ENCODE measurements around the gene MED9. TPM values are rescaled to one million over a fixed set of nuclear protein-coding genes. Genes with fewer than 3 reads are reported as not detected.
A peak's percentile ranks its signal among the peaks of the same experiment; 100 is the strongest.

The MED9 gene
- total RNA-seq (2013; cell fraction: nucleolus; rRNA removed), result 63.2 and 67.5 TPM in 2 replicates
- total RNA-seq (2014; rRNA removed) (15.4 and 16.4 TPM in 2 replicates), total RNA-seq (2014; rRNA removed; fragmentation: Illumina TruSeq; extraction: Trizol) (12.0 and 12.4 TPM in 2 replicates), total RNA-seq (2021) (14.6 and 17.1 TPM in 2 replicates), polyA plus RNA-seq (2011; rRNA removed) (12.7 and 14.5 TPM in 2 replicates), polyA plus RNA-seq (2014; fragmentation: Illumina TruSeq; extraction: Trizol) (8.4 and 12.1 TPM in 2 replicates), polyA plus RNA-seq (2014; fragmentation: Nextera tagmentation; extraction: Ambion mirVana) (1 to 10 TPM; 1.5 to 3.8 TPM), polyA plus RNA-seq (2014; rRNA removed) (15.1 and 17.5 TPM in 2 replicates), polyA plus RNA-seq (2016; fragmentation: Nextera tagmentation; extraction: Ambion mirVana) (10 to 100 TPM; 21.2 to 22.4 TPM), polyA minus RNA-seq (2011; rRNA and poly(A)+ RNA removed) (16.0 and 19.8 TPM in 2 replicates), Bru-seq, nascent RNA (percentile 88 among the genes with signal in this experiment), BruChase-seq, experiment 1, labeled RNA remaining after a 6-hour chase (percentile 65 among the genes with signal in this experiment), BruChase-seq, experiment 2, labeled RNA remaining after a 2-hour chase (percentile 69 among the genes with signal in this experiment)
- 5.3 TPM for polyA plus RNA-seq (2011; ENCODE audit: low read depth)
- polyA plus RNA-seq (2011; cell fraction: cytosol; rRNA removed), result 17.2 and 18.5 TPM in 2 replicates
- 16.6 and 20.4 TPM in 2 replicates for polyA plus RNA-seq (2011; cell fraction: nucleus; rRNA removed)
- 8.7 and 9.6 TPM in 2 replicates for polyA plus RNA-seq (2012)
- 6.3 and 7.8 TPM in 2 replicates for polyA minus RNA-seq (2011; cell fraction: cytosol; rRNA and poly(A)+ RNA removed)
- polyA minus RNA-seq (2011; cell fraction: nucleus; rRNA and poly(A)+ RNA removed), result 16.8 and 33.1 TPM in 2 replicates
- long read RNA-seq, experiment 1, transcript MED9-201 (2 exons, 2,228 nt), result major isoform, 21 of 22 reads
- long read RNA-seq, experiment 1, partial matches to known transcripts, result 1 of 22 reads
- long read RNA-seq, experiment 1, other reads (novel, unspliced or antisense), result 0 of 22 reads
- long read RNA-seq, experiment 2, transcript MED9-201 (2 exons, 2,228 nt), result major isoform, 11 of 17 reads
- long read RNA-seq, experiment 2, partial matches to known transcripts, result 0 of 17 reads
- long read RNA-seq, experiment 2, other reads (novel, unspliced or antisense), result 3 of 17 reads

- H3K79me2 ChIP-seq (ENCODE audit: control insufficient read depth, insufficient read depth, low read length), result peaks cover 27% of the 10 kb centered on the region
- H4K20me1 ChIP-seq (ENCODE audit: control insufficient read depth, insufficient read depth), result no peaks in the 10 kb centered on the region
- RAD21 ChIA-PET (ENCODE audit: unreplicated experiment), result no interaction called here
- no peaks in the 10 kb centered on the region for H3K9me3 ChIP-seq (replicated peaks; ENCODE audit: control insufficient read depth, insufficient read depth, low read length)
- H2AFZ ChIP-seq (ENCODE audit: control insufficient read depth, low read depth, low read length), result peak within 1 kb of the TSS; percentile 81
- under 1% methylated on average over 47 of the region's 47 CpGs for WGBS (ENCODE audit: insufficient coverage, insufficient replicate concordance, low lambda C conversion rate, missing lambda C conversion rate)
- CTCF ChIA-PET, result no interaction called here
- peak within 1 kb of the TSS; percentile 93 for H3K27ac ChIP-seq (ENCODE audit: control insufficient read depth, insufficient read depth)
- intact Hi-C loops (cut with micrococcal nuclease; ENCODE audit: unreplicated experiment), result loop anchor here (1.0 kb wide), 1 partner anchor 23 kb away; no protein-coding TSS in a partner anchor
- H3K4me2 ChIP-seq (ENCODE audit: control insufficient read depth, insufficient read depth), result peak within 1 kb of the TSS; percentile 91
- H3K36me3 ChIP-seq (ENCODE audit: control insufficient read depth in 2 of 2, insufficient read depth in 2 of 2, low read length in 1 of 2), result no peaks in the 10 kb centered on the region; a peak in 1 of 4 replicates
- ATAC-seq (peak; percentile 96), DNase-seq (ENCODE audit: low read depth, low spot score) (peak; percentile 64), FAIRE-seq (peak; percentile 96)
- POLR2A ChIA-PET, result no interaction called here
- no peaks in the 10 kb centered on the region for H3K27me3 ChIP-seq (replicated peaks in 1 of 2; ENCODE audit: control insufficient read depth in 2 of 2, insufficient read depth in 2 of 2, low read length in 1 of 2)
- H3K4me1 ChIP-seq (ENCODE audit: control insufficient read depth, insufficient read depth, low read length), result no peaks in the 10 kb centered on the region; the same call in 1 of the 2 replicates
- in situ Hi-C loops (cut with MboI), result no loop called here
- H3K4me3 ChIP-seq, result peak within 1 kb of the TSS; percentile 89
- TSS peak; percentile 79 for BruUV-seq (replicated peaks)
- peak within 1 kb of the TSS; percentile 98 for H3K9ac ChIP-seq (ENCODE audit: control insufficient read depth, insufficient read depth, low read length)
- SMC1A ChIA-PET (ENCODE audit: uncharacterized antibody, unreplicated experiment), result no interaction called here
- TF ChIP-seq IKZF1 (conservative IDR thresholded peaks at IDR 0.05) (peak; percentile 75), SIN3A (IDR thresholded peaks at IDR 0.05; ENCODE audit: low read depth, low read length) (peak; percentile 81), SMAD1 (IDR thresholded peaks at IDR 0.05; ENCODE audit: low read depth, partially characterized antibody) (no peak), IRF4 (IDR thresholded peaks at IDR 0.05; ENCODE audit: low read depth, low read length) (no peak), ESRRA (IDR thresholded peaks at IDR 0.05; ENCODE audit: low read length) (peak; percentile 99), KAT2A (conservative IDR thresholded peaks at IDR 0.05; ENCODE audit: control insufficient read depth, low read depth, low read length) (no peak), PRDM15 (CRISPR knock-in tag; IDR thresholded peaks at IDR 0.05) (no peak), SUZ12 (IDR thresholded peaks at IDR 0.05; ENCODE audit: unreplicated experiment) (no peak), GABPA (IDR thresholded peaks at IDR 0.05; ENCODE audit: low read depth) (no peak), EED (IDR thresholded peaks at IDR 0.05; ENCODE audit: low read depth) (no peak), ZSCAN29 (IDR thresholded peaks at IDR 0.05) (0 out of 2 replicates have a peak, but pooled peaks have one; percentile 9), GATAD2B (conservative IDR thresholded peaks at IDR 0.05; ENCODE audit: low read depth) (peak; percentile 57; the same call in 1 of the 2 replicates), NRF1 (conservative IDR thresholded peaks at IDR 0.05; ENCODE audit: low read depth, low read length) (peak; percentile 74), MYC (IDR thresholded peaks at IDR 0.05; ENCODE audit: insufficient read depth, insufficient read length, insufficient replicate concordance, low read length, severe bottlenecking) (no peak), NFYB (IDR thresholded peaks at IDR 0.05; ENCODE audit: insufficient read depth, low read depth, low read length) (no peak), ETV6 (conservative IDR thresholded peaks at IDR 0.05 in 1 of 2, IDR thresholded peaks at IDR 0.05 in 1 of 2; ENCODE audit: borderline replicate concordance in 1 of 2, low read depth in 1 of 2) (no peak), POLR2AphosphoS5 (IDR thresholded peaks at IDR 0.05; ENCODE audit: low read length) (peak; percentile 62; the same call in 1 of the 2 replicates)
Measured at GRCh38 chr17:17476865-17477467, at the start of gene MED9. Gene MED9, plus strand, starts transcription at chr17:17477000. Its CDS starts 42 bp downstream, at chr17:17477042.
